Natural killer cell (primary cell): ENCODE results near the gene AKAP13. TPM values are rescaled to one million over a fixed set of nuclear protein-coding genes. Genes with fewer than 3 reads are reported as not detected.
"Not testable (repeated sequence)": the region's sequence is repeated elsewhere in the genome, so short reads cannot be mapped to it uniquely, and the experiment has no call there.

Source experiments
- ATAC-seq, 3 donors: fragments of 150-1000 bp in 2 of 3; fragments of 200-7000 bp in 1 of 3; cut with Tn5 transposase; 1 replicate in 1 of 3; 2 replicates in 2 of 3; pipeline ENCODE4 v1.10.0; 2021; ENCODE audit warnings: mild to moderate bottlenecking in 2 of 3, moderate library complexity in 2 of 3
- DNase-seq, 2 donors: peaks; one replicate each; pipeline versions ENCODE4 v3.0.0 to v3.0.0-alpha.2; 2013 to 2021; ENCODE audit warnings: mixed read lengths in 1 of 2
- H3K27ac ChIP-seq: one replicate; pipeline ENCODE4 v1.5.1; 2013; ENCODE audit warnings: mild to moderate bottlenecking, low read length
- H3K27me3 ChIP-seq: one replicate; pipeline ENCODE4 v1.6.1; 2013; ENCODE audit warnings: low read length; ENCODE audit not compliant: control insufficient read depth, insufficient read depth
- H3K36me3 ChIP-seq: one replicate; pipeline ENCODE4 v1.6.1; 2013; ENCODE audit warnings: low read length; ENCODE audit not compliant: control insufficient read depth, insufficient read depth
- H3K4me1 ChIP-seq: one replicate; pipeline ENCODE4 v1.6.1; 2013; ENCODE audit warnings: low read length; ENCODE audit not compliant: control insufficient read depth, insufficient read depth
- H3K4me3 ChIP-seq: one replicate; pipeline ENCODE4 v1.5.1; 2013; ENCODE audit warnings: low read length
- H3K9me3 ChIP-seq: one replicate; pipeline ENCODE4 v1.6.1; 2013; ENCODE audit warnings: low read length; ENCODE audit not compliant: control insufficient read depth, insufficient read depth
- H3K27ac Mint-ChIP-seq, 2 donors: one replicate each; pipeline ENCODE4 v1.8.0; 2022; ENCODE audit warnings: mild to moderate bottlenecking in 2 of 2, mixed read lengths in 2 of 2, moderate library complexity in 1 of 2
- H3K27me3 Mint-ChIP-seq, 2 donors: one replicate each; pipeline ENCODE4 v1.8.0; 2022; ENCODE audit warnings: low read depth in 2 of 2, mixed read lengths in 2 of 2
- H3K36me3 Mint-ChIP-seq: one replicate; pipeline ENCODE4 v1.8.0; 2022; ENCODE audit warnings: mixed read lengths
- H3K4me1 Mint-ChIP-seq, 2 donors: one replicate each; pipeline ENCODE4 v1.8.0; 2022; ENCODE audit warnings: mixed read lengths in 2 of 2
- H3K4me3 Mint-ChIP-seq: one replicate; pipeline ENCODE4 v1.8.0; 2022; ENCODE audit warnings: mild to moderate bottlenecking, moderate library complexity, mixed read lengths
- H3K9me3 Mint-ChIP-seq, 2 donors: one replicate each; pipeline ENCODE4 v1.8.0; 2022; ENCODE audit warnings: mixed read lengths in 2 of 2
- CTCF ChIP-seq: fragments of 200-600 bp; IDR thresholded peaks from one replicate; pipeline ENCODE4 v1.8.0; 2022; ENCODE audit warnings: antibody characterized with exemption
- WGBS: methylation state at CpG from one replicate; pipeline ENCODE4 v1.1.7; 2013; ENCODE audit warnings: missing lambda C conversion rate; ENCODE audit not compliant: insufficient coverage; 5-methylcytosine and 5-hydroxymethylcytosine counted together
- intact Hi-C: fragments of 100-400 bp; cut with micrococcal nuclease; formaldehyde crosslinking; loops from one replicate; pipeline ENCODE4 v1.14.2; 2022
- total RNA-seq, 4 donors: library from RNA; stranded (reverse); fragments of 120-200 nt in 1 of 4; gene quantifications; one replicate each; pipeline versions ENCODE4 v1.2.3 to v1.2.4, GENCODE V29; 2013 to 2022

The AKAP13 gene
- total RNA-seq, 3 donors from 2014 or later (not counting 1 experiment from before 2014, with no cell fraction given): 573 to 661 (median 647) TPM

GRCh38 chr15:85534031-85534430 is 153.6 kb downstream of the AKAP13 start:
- Histone ChIP-seq H3K4me1 (peaks cover 27% of the 10 kb centered on the region), H3K27ac (peak overlapping the region; percentile 66), H3K36me3 (peaks cover 2% of the 10 kb centered on the region), H3K9me3 (no peaks in the 10 kb centered on the region), H3K27me3 (no peaks in the 10 kb centered on the region), H3K4me3 (no peak overlapping the region)
- Mint-ChIP-seq H3K27ac (peak overlapping the region; percentile 32 to 83), H3K27me3 (no peaks in the 10 kb centered on the region), H3K4me3 (peak overlapping the region; percentile 55), H3K9me3 (no peaks in the 10 kb centered on the region), H3K4me1 (peaks cover 44 to 50% of the 10 kb centered on the region in 2 donors), H3K36me3 (no peaks in the 10 kb centered on the region)
- ATAC-seq (peak; percentile 89 to 97 (median 97)), DNase-seq (peak in 1 of 2 donors; percentile 52)
- WGBS: 43% methylated on average over 2 of the region's 2 CpGs
- intact Hi-C loops: no loop called here
- no peak for TF ChIP-seq CTCF

- Mint-ChIP-seq H3K4me3 (peak overlapping the region; percentile 55), H3K4me1 (peaks cover 52 to 61% of the 10 kb centered on the region in 2 donors), H3K27ac (peak overlapping the region; percentile 32 to 83)
- peak overlapping the region; percentile 66 for H3K27ac ChIP-seq
- H3K36me3 ChIP-seq, H3K9me3 ChIP-seq, H3K4me3 ChIP-seq, H3K27me3 ChIP-seq, DNase-seq, intact Hi-C loops, H3K36me3 Mint-ChIP-seq, H3K27me3 Mint-ChIP-seq, H3K9me3 Mint-ChIP-seq: not testable (repeated sequence)
- WGBS: 51% methylated on average over 5 of the region's 7 CpGs
- peak in 1 of 3 donors; percentile 45 for ATAC-seq
- peaks cover 27% of the 10 kb centered on the region for H3K4me1 ChIP-seq
Observed at GRCh38 chr15:85535533-85536330, 155.3 kb downstream of the AKAP13 start.

- Histone ChIP-seq H3K36me3 (no peaks in the 10 kb centered on the region), H3K27me3 (no peaks in the 10 kb centered on the region), H3K4me3 (no peak overlapping the region), H3K9me3 (no peaks in the 10 kb centered on the region), H3K4me1 (peaks cover 27% of the 10 kb centered on the region), H3K27ac (no peak overlapping the region)
- H3K36me3 Mint-ChIP-seq: no peaks in the 10 kb centered on the region
- H3K4me3 Mint-ChIP-seq: no peak overlapping the region
- DNase-seq: no peak
- H3K27me3 Mint-ChIP-seq: no peaks in the 10 kb centered on the region
- H3K9me3 Mint-ChIP-seq: no peaks in the 10 kb centered on the region
- TF ChIP-seq CTCF: no peak
- H3K27ac Mint-ChIP-seq: peak overlapping the region; percentile 32 to 83
- WGBS: 88% methylated on average over 4 of the region's 4 CpGs
- peaks cover 54 to 61% of the 10 kb centered on the region in 2 donors for H3K4me1 Mint-ChIP-seq
- ATAC-seq: no peak
- intact Hi-C loops: no loop called here
Observed at GRCh38 chr15:85536341-85536740, 155.9 kb downstream of the AKAP13 start.

GRCh38 chr15:85539491-85539890 is 159.1 kb downstream of the AKAP13 start:
- no peak for DNase-seq
- no peaks in the 10 kb centered on the region for H3K9me3 Mint-ChIP-seq
- H3K27ac ChIP-seq: no peak overlapping the region
- no peaks in the 10 kb centered on the region for H3K27me3 ChIP-seq
- H3K4me3 Mint-ChIP-seq: no peak overlapping the region
- no peak for ATAC-seq
- H3K4me3 ChIP-seq: no peak overlapping the region
- peaks cover 58 to 61% of the 10 kb centered on the region in 2 donors for H3K4me1 Mint-ChIP-seq
- no peak for TF ChIP-seq CTCF
- H3K27me3 Mint-ChIP-seq: no peaks in the 10 kb centered on the region
- no peaks in the 10 kb centered on the region for H3K36me3 ChIP-seq
- intact Hi-C loops: no loop called here
- no peaks in the 10 kb centered on the region for H3K36me3 Mint-ChIP-seq
- H3K9me3 ChIP-seq: no peaks in the 10 kb centered on the region
- H3K27ac Mint-ChIP-seq: no peak overlapping the region
- peaks cover 22% of the 10 kb centered on the region for H3K4me1 ChIP-seq
